GM19372 (cell line): ENCODE results near the gene SRP68.

Experiments used
- ATAC-seq: cut with Tn5 transposase; IDR thresholded peaks from one replicate; pipeline ENCODE4 v1.9.1; 2021; ENCODE audit warnings: mild to moderate bottlenecking, low read depth, moderate library complexity; ENCODE audit not compliant: unreplicated experiment

SRP68 gene

GRCh38 chr17:76090517-76091129 lies 18.3 kb upstream of the SRP68 start:
- ATAC-seq: no peak

GRCh38 chr17:76089680-76090516 lies 17.6 kb upstream of the SRP68 start:
- ATAC-seq: no peak

GRCh38 chr17:76088868-76089576 lies 16.7 kb upstream of the SRP68 start:
- ATAC-seq: no peak

- ATAC-seq: no peak
These were observed 15.9 kb upstream of the SRP68 start for GRCh38 chr17:76088041-76088867.

GRCh38 chr17:76087531-76087930 lies 15.2 kb upstream of the SRP68 start:
- ATAC-seq: no peak

GRCh38 chr17:76086384-76086783 lies 14.1 kb upstream of the SRP68 start:
- ATAC-seq: no peak

GRCh38 chr17:76085731-76086366 lies 13.5 kb upstream of the SRP68 start:
- ATAC-seq: no peak

- ATAC-seq: no peak
These were observed 12.9 kb upstream of the SRP68 start for GRCh38 chr17:76085066-76085730.

- ATAC-seq: no peak
These were observed 11.3 kb upstream of the SRP68 start for GRCh38 chr17:76083536-76084182.

GRCh38 chr17:76082326-76083251 lies 10.3 kb upstream of the SRP68 start:
- no peak for ATAC-seq

- ATAC-seq: no peak
These were observed 9.2 kb upstream of the SRP68 start for GRCh38 chr17:76081295-76082210.

- ATAC-seq: no peak
These were observed 8.5 kb upstream of the SRP68 start for GRCh38 chr17:76080768-76081287.

- no peak for ATAC-seq
These were observed 7.8 kb upstream of the SRP68 start for GRCh38 chr17:76079956-76080767.

GRCh38 chr17:76079535-76079955 lies 7.2 kb upstream of the SRP68 start:
- ATAC-seq: no peak

GRCh38 chr17:76078860-76079534 lies 6.7 kb upstream of the SRP68 start, which contains the start of gene ZACN:
ZACN (plus strand) TSS chr17:76079182; CDS start chr17:76079265, 83 bp downstream.
- no peak for ATAC-seq
